ENCODE results near the gene PCGF1.
A peak's percentile ranks its signal among the peaks of the same experiment; 100 is the strongest.

PCGF1 gene

GRCh38 chr2:74507145-74507925 is at the start of gene PCGF1:
Gene PCGF1 (minus strand): TSS chr2:74507695. CDS start chr2:74507668, 27 bp downstream.
- peak; percentile 97 for DNase-seq (ENCODE audit: low read depth)

GRCh38 chr2:74556831-74557370 is 49.4 kb upstream of the PCGF1 start:
- DNase-seq (ENCODE audit: low read depth), result no peak

- no peak for DNase-seq (ENCODE audit: low read depth)
These were observed 48.7 kb upstream of the PCGF1 start for GRCh38 chr2:74556159-74556558.

- no peak for DNase-seq (ENCODE audit: low read depth)
These were observed 48.2 kb upstream of the PCGF1 start for GRCh38 chr2:74555610-74556103.

GRCh38 chr2:74554820-74555531 is 47.5 kb upstream of the PCGF1 start:
- no peak for DNase-seq (ENCODE audit: low read depth)

GRCh38 chr2:74553892-74554819 is 46.7 kb upstream of the PCGF1 start, which contains the start of the genes DOK1 and LOXL3:
Gene DOK1 (plus strand): TSS chr2:74554720. CDS start chr2:74554755, 35 bp downstream.
Gene LOXL3 (minus strand): TSS chr2:74553942. CDS start chr2:74552634, 1,308 bp downstream.
- DNase-seq (ENCODE audit: low read depth), result peak; percentile 74

GRCh38 chr2:74552914-74553811 is 45.7 kb upstream of the PCGF1 start:
- DNase-seq (ENCODE audit: low read depth), result no peak

GRCh38 chr2:74551942-74552913 is 44.7 kb upstream of the PCGF1 start:
- no peak for DNase-seq (ENCODE audit: low read depth)

GRCh38 chr2:74551530-74551929 is 44.0 kb upstream of the PCGF1 start:
- no peak for DNase-seq (ENCODE audit: low read depth)

- no peak for DNase-seq (ENCODE audit: low read depth)
These were observed 42.7 kb upstream of the PCGF1 start for GRCh38 chr2:74550231-74550630.

- DNase-seq (ENCODE audit: low read depth), result no peak
These were observed 41.7 kb upstream of the PCGF1 start for GRCh38 chr2:74548900-74549826.

GRCh38 chr2:74548285-74548899 is 40.9 kb upstream of the PCGF1 start:
- no peak for DNase-seq (ENCODE audit: low read depth)

GRCh38 chr2:74546004-74546403 is 38.5 kb upstream of the PCGF1 start:
- no peak for DNase-seq (ENCODE audit: low read depth)

- DNase-seq (ENCODE audit: low read depth), result no peak
These were observed 37.1 kb upstream of the PCGF1 start for GRCh38 chr2:74544634-74545033.

GRCh38 chr2:74542978-74543377 is 35.5 kb upstream of the PCGF1 start:
- no peak for DNase-seq (ENCODE audit: low read depth)

- no peak for DNase-seq (ENCODE audit: low read depth)
These were observed 32.8 kb upstream of the PCGF1 start for GRCh38 chr2:74540291-74540690.

- no peak for DNase-seq (ENCODE audit: low read depth)
These were observed 31.4 kb upstream of the PCGF1 start for GRCh38 chr2:74538881-74539339.

GRCh38 chr2:74537140-74537539 is 29.6 kb upstream of the PCGF1 start:
- no peak for DNase-seq (ENCODE audit: low read depth)
